Fibroblast of pulmonary artery (primary cell): ENCODE measurements around the gene PMPCA.
"Not testable (repeated sequence)": the region's sequence is repeated elsewhere in the genome, so short reads cannot be mapped to it uniquely, and the experiment has no call there.

Experiments used
- DNase-seq: peaks from one replicate; pipeline ENCODE4 v3.0.0-alpha.2; 2010; ENCODE audit warnings: low read depth
- H3K4me3 ChIP-seq: replicated peaks from 2 replicates; pipeline ENCODE4 v1.5.1; 2011; ENCODE audit warnings: low read depth, mild to moderate bottlenecking, control low read depth, low read length, moderate library complexity
- CTCF ChIP-seq: IDR thresholded peaks from 2 replicates; pipeline ENCODE4 v1.5.1; 2011; ENCODE audit warnings: mild to moderate bottlenecking, control low read depth, low read length, inconsistent platforms; ENCODE audit errors: missing control alignments

The PMPCA gene

GRCh38 chr9:136418182-136419091, 8.0 kb downstream of the PMPCA start:
- H3K4me3 ChIP-seq = no peak overlapping the region
- DNase-seq = no peak
- TF ChIP-seq CTCF = no peak

- no peak overlapping the region for H3K4me3 ChIP-seq
- TF ChIP-seq CTCF = no peak
- DNase-seq = no peak
These were observed 8.6 kb downstream of the PMPCA start for GRCh38 chr9:136419092-136419420.

- no peak for DNase-seq
- no peak overlapping the region for H3K4me3 ChIP-seq
- no peak for TF ChIP-seq CTCF
These were observed 11.3 kb downstream of the PMPCA start for GRCh38 chr9:136421791-136422190.

- H3K4me3 ChIP-seq = no peak overlapping the region
- TF ChIP-seq CTCF = no peak
- no peak for DNase-seq
These were observed 12.4 kb downstream of the PMPCA start for GRCh38 chr9:136422876-136423275.

- no peak for TF ChIP-seq CTCF
These were observed 13.1 kb downstream of the PMPCA start for GRCh38 chr9:136423432-136424146.

GRCh38 chr9:136424750-136425362, 14.4 kb downstream of the PMPCA start:
- no peak overlapping the region for H3K4me3 ChIP-seq
- no peak for DNase-seq
- no peak for TF ChIP-seq CTCF

More at GRCh38 chr9:136423432-136424146, 13.1 kb downstream of the PMPCA start:
- no peak overlapping the region for H3K4me3 ChIP-seq
- DNase-seq = no peak

GRCh38 chr9:136425367-136425766, 14.9 kb downstream of the PMPCA start:
- H3K4me3 ChIP-seq, DNase-seq: not testable (repeated sequence)
